GM13977 (cell line): ENCODE measurements around the gene CLRN3.

Experiments used
- DNase-seq: peaks from one replicate; pipeline ENCODE4 v3.0.0; 2012; ENCODE audit warnings: low spot score
- CTCF ChIP-seq: IDR thresholded peaks from 2 replicates; pipeline ENCODE4 v1.5.1; 2012; ENCODE audit warnings: mild to moderate bottlenecking, control low read depth; ENCODE audit not compliant: insufficient read depth; ENCODE audit errors: extremely low read depth, missing control alignments
- in situ Hi-C: fragments of 300-500 bp; cut with MboI; formaldehyde crosslinking; loops from one replicate; pipeline ENCODE4 v1.12.0; 2022; ENCODE audit warnings: low sequenced_read_pairs, low pct_unique_long_range_greater_than_20kb, mixed read lengths, inconsistent platforms; ENCODE audit not compliant: unreplicated experiment

CLRN3 gene

GRCh38 chr10:127877699-127878098, 15.0 kb downstream of the CLRN3 start:
- in situ Hi-C loops, result no loop called here
- no peak for DNase-seq
- TF ChIP-seq CTCF, result no peak

- no peak for TF ChIP-seq CTCF
- no peak for DNase-seq
- in situ Hi-C loops, result no loop called here
Observed at GRCh38 chr10:127877116-127877515, 15.6 kb downstream of the CLRN3 start.

GRCh38 chr10:127875916-127876315, 16.8 kb downstream of the CLRN3 start:
- no peak for DNase-seq
- in situ Hi-C loops, result no loop called here
- no peak for TF ChIP-seq CTCF

GRCh38 chr10:127875449-127875765, 17.3 kb downstream of the CLRN3 start:
- in situ Hi-C loops, result no loop called here
- no peak for DNase-seq
- TF ChIP-seq CTCF, result no peak

- no peak for TF ChIP-seq CTCF
- DNase-seq, result no peak
- in situ Hi-C loops, result no loop called here
Observed at GRCh38 chr10:127874671-127875448, 17.9 kb downstream of the CLRN3 start.

- in situ Hi-C loops, result no loop called here
- no peak for TF ChIP-seq CTCF
- DNase-seq, result no peak
Observed at GRCh38 chr10:127873901-127874470, 18.8 kb downstream of the CLRN3 start.
